Measurements from ENCODE around the gene FAF1.
A peak's percentile ranks its signal among the peaks of the same experiment; 100 is the strongest.

The FAF1 gene

DNA sequence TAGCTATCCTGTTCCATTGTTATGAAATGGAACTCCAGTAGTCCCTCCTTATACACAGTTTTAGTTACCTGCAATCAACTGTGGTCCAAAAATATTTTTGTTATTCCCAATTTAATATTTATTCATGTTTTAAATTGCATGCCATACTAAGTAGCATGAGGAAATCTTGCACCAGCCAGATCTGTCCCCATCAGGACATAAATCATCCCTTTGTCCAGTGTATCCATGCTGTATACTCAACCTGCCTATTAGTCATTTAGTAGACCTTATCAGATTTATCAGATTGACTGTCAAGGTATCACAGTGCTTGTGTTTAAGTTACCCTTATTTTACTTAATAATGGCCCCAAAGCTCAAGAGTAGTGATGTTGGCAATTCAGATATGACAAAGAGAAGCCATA is 328.9 kb downstream of the FAF1 start:
- no peak overlapping the region for H3K9ac ChIP-seq (ENCODE audit: insufficient read length)
- no peak overlapping the region for H3K4me3 ChIP-seq
- H3K9me3 ChIP-seq (ENCODE audit: low read depth, low read length) = no peaks in the 10 kb centered on the region
- H3K27ac ChIP-seq = no peak overlapping the region
- H3K36me3 ChIP-seq (ENCODE audit: insufficient read depth, low read length) = no peaks in the 10 kb centered on the region
- TF ChIP-seq POLR2AphosphoS5 (IDR thresholded peaks at IDR 0.05; ENCODE audit: borderline replicate concordance, low read depth, low read length) = no peak
- DNase-seq (ENCODE audit: low read depth, low spot score) = no peak

DNA sequence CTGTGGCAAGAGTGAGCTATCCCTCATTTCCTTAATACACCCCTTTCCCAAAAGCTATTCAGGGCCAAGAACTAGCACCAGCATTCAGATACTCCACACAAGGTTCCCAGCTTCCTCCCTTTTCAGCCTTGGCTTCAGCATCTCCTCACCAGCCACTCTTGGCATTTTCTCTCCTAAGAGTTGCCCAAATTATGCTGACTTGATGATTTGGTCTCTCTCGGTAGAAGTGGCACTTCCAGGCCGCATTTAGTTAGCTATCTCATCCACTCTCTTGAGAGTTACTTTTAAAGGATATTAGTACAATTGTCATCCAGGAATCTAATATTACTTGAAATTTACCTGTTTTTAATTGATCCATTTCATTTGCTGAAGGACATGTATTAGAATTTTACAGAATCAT is 337.8 kb downstream of the FAF1 start:
- DNase-seq (ENCODE audit: low read depth, low spot score) = no peak
- H3K4me3 ChIP-seq = no peak overlapping the region
- TF ChIP-seq POLR2AphosphoS5 (IDR thresholded peaks at IDR 0.05; ENCODE audit: borderline replicate concordance, low read depth, low read length) (no peak), FOXP2 (optimal IDR thresholded peaks at IDR 0.05; ENCODE audit: control extremely low read depth, extremely low read length, insufficient read depth) (no peak), EZH2 (IDR thresholded peaks at IDR 0.05) (no peak)
- no peaks in the 10 kb centered on the region for H3K9me3 ChIP-seq (ENCODE audit: low read depth, low read length)
- no peak overlapping the region for H3K27ac ChIP-seq
- H3K36me3 ChIP-seq (ENCODE audit: insufficient read depth, low read length) = no peaks in the 10 kb centered on the region
- no peak overlapping the region for H3K9ac ChIP-seq (ENCODE audit: insufficient read length)

DNA sequence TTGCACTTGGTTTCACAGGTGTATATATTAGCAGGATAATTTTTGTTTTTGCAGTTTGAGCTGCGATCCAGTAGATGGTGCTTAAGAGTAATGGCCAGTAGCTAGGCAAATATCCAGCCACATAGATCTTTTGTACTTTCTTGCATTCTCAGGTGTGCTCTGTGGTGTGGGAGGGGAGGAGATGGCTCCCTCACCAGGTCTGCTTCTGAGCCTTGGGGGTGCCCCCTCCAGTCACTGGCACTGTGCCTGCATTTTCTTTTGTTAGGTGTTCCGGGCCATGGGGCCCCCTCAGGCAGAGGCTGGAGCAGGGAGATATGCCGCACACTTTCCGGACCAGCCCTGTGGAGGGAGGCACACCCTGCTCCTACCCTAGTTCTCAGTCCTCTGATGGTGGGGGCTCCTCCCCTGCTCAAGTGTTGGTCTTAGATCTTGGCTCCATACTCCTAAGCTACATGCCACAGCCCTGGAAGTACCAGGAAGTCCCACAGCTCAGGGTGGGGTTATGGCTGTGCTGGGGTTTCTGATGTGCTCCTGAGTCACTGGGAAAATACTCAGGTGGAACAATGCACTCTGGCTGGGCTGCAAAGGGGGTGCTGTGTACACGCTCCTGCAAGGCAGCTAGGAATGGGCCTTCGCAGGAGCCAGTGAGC is 339.3 kb downstream of the FAF1 start:
- Histone ChIP-seq H3K36me3 (ENCODE audit: insufficient read depth, low read length) (no peaks in the 10 kb centered on the region), H3K9ac (ENCODE audit: insufficient read length) (no peak overlapping the region), H3K4me3 (no peak overlapping the region), H3K27ac (no peak overlapping the region), H3K9me3 (ENCODE audit: low read depth, low read length) (no peaks in the 10 kb centered on the region)
- TF ChIP-seq POLR2AphosphoS5 (IDR thresholded peaks at IDR 0.05; ENCODE audit: borderline replicate concordance, low read depth, low read length) = no peak
- TF ChIP-seq FOXP2 (optimal IDR thresholded peaks at IDR 0.05; ENCODE audit: control extremely low read depth, extremely low read length, insufficient read depth) = no peak
- no peak for TF ChIP-seq EZH2 (IDR thresholded peaks at IDR 0.05)
- DNase-seq (ENCODE audit: low read depth, low spot score) = no peak

GRCh38 chr1:50615036-50615750 is 344.9 kb downstream of the FAF1 start:
- H3K9me3 ChIP-seq (ENCODE audit: low read depth, low read length) = no peaks in the 10 kb centered on the region
- no peak for DNase-seq (ENCODE audit: low read depth, low spot score)
- no peak overlapping the region for H3K27ac ChIP-seq
- H3K36me3 ChIP-seq (ENCODE audit: insufficient read depth, low read length) = no peaks in the 10 kb centered on the region
- H3K9ac ChIP-seq (ENCODE audit: insufficient read length) = no peak overlapping the region
- H3K4me3 ChIP-seq = no peak overlapping the region
- TF ChIP-seq EZH2 (IDR thresholded peaks at IDR 0.05) (no peak), POLR2AphosphoS5 (IDR thresholded peaks at IDR 0.05; ENCODE audit: borderline replicate concordance, low read depth, low read length) (no peak), FOXP2 (optimal IDR thresholded peaks at IDR 0.05; ENCODE audit: control extremely low read depth, extremely low read length, insufficient read depth) (no peak)

DNA sequence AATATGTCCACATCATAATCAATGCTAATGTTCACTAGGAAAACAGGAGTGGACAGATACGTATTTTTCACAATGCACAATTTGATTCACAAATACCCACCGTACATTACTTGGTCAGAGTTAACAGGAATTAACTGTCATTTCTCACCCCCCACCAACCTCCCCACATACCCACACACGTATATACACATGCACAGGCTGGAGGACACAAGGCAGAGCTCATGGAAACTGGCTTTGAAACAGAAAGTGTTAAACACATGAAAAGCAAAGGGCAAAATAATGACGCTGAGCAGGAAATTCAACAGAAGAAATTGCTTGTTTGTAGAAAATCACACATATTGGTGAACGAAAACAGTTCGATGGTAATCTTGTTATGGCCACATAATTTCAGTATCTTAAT is 348.4 kb downstream of the FAF1 start:
- Histone ChIP-seq H3K4me3 (no peak overlapping the region), H3K36me3 (ENCODE audit: insufficient read depth, low read length) (no peaks in the 10 kb centered on the region), H3K9ac (ENCODE audit: insufficient read length) (no peak overlapping the region), H3K27ac (no peak overlapping the region), H3K9me3 (ENCODE audit: low read depth, low read length) (no peaks in the 10 kb centered on the region)
- no peak for DNase-seq (ENCODE audit: low read depth, low spot score)
- no peak for TF ChIP-seq POLR2AphosphoS5 (IDR thresholded peaks at IDR 0.05; ENCODE audit: borderline replicate concordance, low read depth, low read length)
- no peak for TF ChIP-seq EZH2 (IDR thresholded peaks at IDR 0.05)
- TF ChIP-seq FOXP2 (optimal IDR thresholded peaks at IDR 0.05; ENCODE audit: control extremely low read depth, extremely low read length, insufficient read depth) = no peak

- Histone ChIP-seq H3K9ac (ENCODE audit: insufficient read length) (no peak overlapping the region), H3K27ac (no peak overlapping the region), H3K4me3 (no peak overlapping the region), H3K36me3 (ENCODE audit: insufficient read depth, low read length) (no peaks in the 10 kb centered on the region), H3K9me3 (ENCODE audit: low read depth, low read length) (no peaks in the 10 kb centered on the region)
- TF ChIP-seq FOXP2 (optimal IDR thresholded peaks at IDR 0.05; ENCODE audit: control extremely low read depth, extremely low read length, insufficient read depth) = no peak
- TF ChIP-seq POLR2AphosphoS5 (IDR thresholded peaks at IDR 0.05; ENCODE audit: borderline replicate concordance, low read depth, low read length) = no peak
- TF ChIP-seq EZH2 (IDR thresholded peaks at IDR 0.05) = no peak
- no peak for DNase-seq (ENCODE audit: low read depth, low spot score)
Observed at GRCh38 chr1:50610563-50610962, 349.5 kb downstream of the FAF1 start.

DNA sequence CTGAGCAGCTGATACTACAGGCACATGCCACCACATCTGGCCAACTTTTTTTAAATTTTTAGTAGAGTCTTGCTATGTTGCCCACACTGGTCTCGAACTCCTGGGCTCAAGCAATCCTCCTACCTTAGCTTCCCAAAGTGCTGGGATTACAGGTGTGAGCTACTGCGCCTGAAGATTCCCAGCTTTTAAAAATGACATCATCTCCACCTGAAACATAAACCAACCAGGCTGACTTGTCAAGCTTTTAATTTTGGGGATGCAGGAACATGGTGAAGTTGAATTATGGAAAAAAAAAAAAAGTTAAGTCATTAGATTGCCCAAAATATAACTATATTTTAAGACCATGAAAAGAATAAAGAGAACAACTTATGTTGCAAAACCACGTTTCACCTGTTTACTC is 350.6 kb downstream of the FAF1 start:
- no peak overlapping the region for H3K27ac ChIP-seq
- H3K36me3 ChIP-seq (ENCODE audit: insufficient read depth, low read length) = no peaks in the 10 kb centered on the region
- H3K9ac ChIP-seq (ENCODE audit: insufficient read length) = no peak overlapping the region
- no peak overlapping the region for H3K4me3 ChIP-seq
- no peak for DNase-seq (ENCODE audit: low read depth, low spot score)
- TF ChIP-seq FOXP2 (optimal IDR thresholded peaks at IDR 0.05; ENCODE audit: control extremely low read depth, extremely low read length, insufficient read depth) (no peak), EZH2 (IDR thresholded peaks at IDR 0.05) (no peak), POLR2AphosphoS5 (IDR thresholded peaks at IDR 0.05; ENCODE audit: borderline replicate concordance, low read depth, low read length) (no peak)
- no peaks in the 10 kb centered on the region for H3K9me3 ChIP-seq (ENCODE audit: low read depth, low read length)

- no peak for TF ChIP-seq FOXP2 (optimal IDR thresholded peaks at IDR 0.05; ENCODE audit: control extremely low read depth, extremely low read length, insufficient read depth)
- TF ChIP-seq POLR2AphosphoS5 (IDR thresholded peaks at IDR 0.05; ENCODE audit: borderline replicate concordance, low read depth, low read length) = no peak
- no peak for TF ChIP-seq EZH2 (IDR thresholded peaks at IDR 0.05)
- Histone ChIP-seq H3K36me3 (ENCODE audit: insufficient read depth, low read length) (no peaks in the 10 kb centered on the region), H3K9me3 (ENCODE audit: low read depth, low read length) (no peaks in the 10 kb centered on the region), H3K9ac (ENCODE audit: insufficient read length) (no peak overlapping the region), H3K27ac (no peak overlapping the region), H3K4me3 (no peak overlapping the region)
- DNase-seq (ENCODE audit: low read depth, low spot score) = peak; percentile 12
Observed at GRCh38 chr1:50605186-50605875, 354.7 kb downstream of the FAF1 start.

All from SK-N-MC (cell line).